Stimulated activated CD4-positive, alpha-beta T cell treated with anti-CD3 and anti-CD28 coated beads, Interleukin-1b, Interleukin-23, amount 100 ng/mL, for 48 hours (primary cell): ENCODE data around the gene COLEC11.

Source experiments
- DNase-seq: peaks from one replicate; pipeline ENCODE4 v3.0.0-alpha.2; 2020

The COLEC11 gene

GRCh38 chr2:3679180-3679579 is 84.3 kb downstream of the COLEC11 start:
- no peak for DNase-seq

- DNase-seq, result no peak
Measured at GRCh38 chr2:3679616-3680393, 84.9 kb downstream of the COLEC11 start.

- DNase-seq, result no peak
Measured at GRCh38 chr2:3680548-3681345, 85.8 kb downstream of the COLEC11 start.

GRCh38 chr2:3681625-3682024 is 86.7 kb downstream of the COLEC11 start:
- DNase-seq, result no peak

- DNase-seq, result no peak
Measured at GRCh38 chr2:3682811-3683210, 87.9 kb downstream of the COLEC11 start.

GRCh38 chr2:3683748-3684454 is 89.0 kb downstream of the COLEC11 start:
- no peak for DNase-seq

- no peak for DNase-seq
Measured at GRCh38 chr2:3689998-3690748, 95.3 kb downstream of the COLEC11 start.

- no peak for DNase-seq
Measured at GRCh38 chr2:3692375-3692774, 97.5 kb downstream of the COLEC11 start.
